ENCODE results near the gene PPP2R5D.

The PPP2R5D gene

DNA sequence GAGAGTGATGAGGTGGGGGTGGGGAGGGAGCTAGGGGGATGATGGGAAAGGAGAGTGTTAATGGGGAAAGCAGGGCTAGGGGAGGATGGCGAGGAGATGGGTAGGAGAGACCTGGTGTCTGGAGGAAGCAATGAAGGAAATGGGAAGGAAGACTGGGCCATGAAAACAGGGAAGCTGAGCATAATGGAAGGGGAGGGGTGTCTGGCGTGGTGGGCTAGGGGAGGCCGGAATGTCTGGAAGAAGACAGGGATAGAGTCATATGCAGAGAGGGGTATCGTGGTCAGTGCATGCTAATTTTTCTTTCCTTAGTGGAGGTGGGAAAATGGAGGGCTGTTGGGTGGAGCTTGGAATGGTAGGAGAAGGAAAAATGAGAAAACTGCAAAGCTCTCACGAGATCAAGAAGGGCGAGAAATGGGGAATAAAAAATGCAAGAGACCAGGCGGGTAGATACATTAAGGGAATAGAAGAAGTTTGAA, 30.1 kb downstream of the PPP2R5D start:
- in situ Hi-C loops (cut with HindIII; ENCODE audit: low sequenced_read_pairs), result no loop called here
- H3K4me3 ChIP-seq (ENCODE audit: low read depth, low read length), result peak overlapping the region; percentile 78
- DNase-seq (ENCODE audit: low read depth), result no peak
- TF ChIP-seq, protein P1, sequence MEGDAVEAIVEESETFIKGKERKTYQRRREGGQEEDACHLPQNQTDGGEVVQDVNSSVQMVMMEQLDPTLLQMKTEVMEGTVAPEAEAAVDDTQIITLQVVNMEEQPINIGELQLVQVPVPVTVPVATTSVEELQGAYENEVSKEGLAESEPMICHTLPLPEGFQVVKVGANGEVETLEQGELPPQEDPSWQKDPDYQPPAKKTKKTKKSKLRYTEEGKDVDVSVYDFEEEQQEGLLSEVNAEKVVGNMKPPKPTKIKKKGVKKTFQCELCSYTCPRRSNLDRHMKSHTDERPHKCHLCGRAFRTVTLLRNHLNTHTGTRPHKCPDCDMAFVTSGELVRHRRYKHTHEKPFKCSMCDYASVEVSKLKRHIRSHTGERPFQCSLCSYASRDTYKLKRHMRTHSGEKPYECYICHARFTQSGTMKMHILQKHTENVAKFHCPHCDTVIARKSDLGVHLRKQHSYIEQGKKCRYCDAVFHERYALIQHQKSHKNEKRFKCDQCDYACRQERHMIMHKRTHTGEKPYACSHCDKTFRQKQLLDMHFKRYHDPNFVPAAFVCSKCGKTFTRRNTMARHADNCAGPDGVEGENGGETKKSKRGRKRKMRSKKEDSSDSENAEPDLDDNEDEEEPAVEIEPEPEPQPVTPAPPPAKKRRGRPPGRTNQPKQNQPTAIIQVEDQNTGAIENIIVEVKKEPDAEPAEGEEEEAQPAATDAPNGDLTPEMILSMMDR (IDR thresholded peaks at IDR 0.05; ENCODE audit: low read depth, low read length, missing control alignments), result no peak

DNA sequence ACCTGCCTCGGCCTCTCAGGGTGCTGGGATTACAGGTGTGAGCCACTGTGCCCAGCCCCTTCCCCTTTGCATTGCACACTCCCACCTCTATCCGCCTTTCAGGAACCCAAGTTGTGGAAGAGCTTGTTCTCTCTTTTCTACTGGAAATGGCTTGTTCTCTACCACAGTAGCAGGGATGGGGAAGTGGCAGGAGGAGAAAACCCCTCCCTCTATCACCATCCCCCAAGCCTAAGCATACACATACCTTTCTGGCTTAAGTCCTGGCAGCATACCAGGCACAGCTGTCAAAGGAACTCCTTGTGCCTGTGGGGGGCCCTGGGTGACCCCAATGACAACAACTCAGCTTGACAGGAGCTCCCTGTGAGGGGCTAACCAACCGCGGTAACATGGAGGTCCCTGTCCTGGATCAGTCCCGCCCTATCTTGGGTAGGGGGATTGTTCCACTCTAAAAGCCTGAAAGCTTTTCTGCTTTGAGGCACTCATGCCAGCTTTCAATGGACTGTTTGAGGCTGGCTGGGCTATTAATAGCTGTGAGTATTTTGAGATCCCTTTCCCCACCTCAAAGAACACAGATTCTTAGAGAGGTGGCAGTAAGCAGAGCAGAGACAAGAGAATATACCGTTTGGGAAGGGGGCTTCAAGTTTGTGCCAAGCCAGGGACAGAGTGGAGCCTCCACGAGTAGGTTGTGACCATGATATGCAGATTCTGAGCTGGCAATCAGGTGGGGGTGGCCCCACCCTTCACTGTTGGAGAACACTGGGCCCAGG, 32.0 kb downstream of the PPP2R5D start:
- TF ChIP-seq, protein P1 (IDR thresholded peaks at IDR 0.05; ENCODE audit: low read depth, low read length, missing control alignments), result no peak
- no peak for DNase-seq (ENCODE audit: low read depth)
- in situ Hi-C loops (cut with HindIII; ENCODE audit: low sequenced_read_pairs), result no loop called here
- no peak overlapping the region for H3K4me3 ChIP-seq (ENCODE audit: low read depth, low read length)

DNA sequence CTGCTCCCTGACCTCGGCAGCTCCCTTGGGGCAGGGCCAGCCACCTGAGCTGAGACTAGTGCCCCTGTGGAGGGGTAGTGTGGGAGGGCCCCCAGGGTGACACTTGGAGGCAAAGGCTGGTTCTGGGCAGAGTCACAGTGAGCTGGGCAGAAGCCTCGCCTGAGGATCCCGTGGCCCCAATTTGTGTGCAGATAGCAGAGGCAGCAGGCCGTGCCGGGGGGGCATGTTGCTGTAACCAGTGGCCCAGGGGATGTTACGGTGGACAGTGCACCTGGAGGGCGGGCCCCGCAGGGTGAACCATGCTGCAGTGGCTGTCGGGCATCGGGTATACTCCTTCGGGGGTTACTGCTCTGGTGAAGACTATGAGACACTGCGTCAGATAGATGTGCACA, 32.6 kb downstream of the PPP2R5D start:
- in situ Hi-C loops (cut with HindIII; ENCODE audit: low sequenced_read_pairs), result no loop called here
- no peak for DNase-seq (ENCODE audit: low read depth)
- no peak overlapping the region for H3K4me3 ChIP-seq (ENCODE audit: low read depth, low read length)
- TF ChIP-seq, protein P1 (IDR thresholded peaks at IDR 0.05; ENCODE audit: low read depth, low read length, missing control alignments), result no peak

DNA sequence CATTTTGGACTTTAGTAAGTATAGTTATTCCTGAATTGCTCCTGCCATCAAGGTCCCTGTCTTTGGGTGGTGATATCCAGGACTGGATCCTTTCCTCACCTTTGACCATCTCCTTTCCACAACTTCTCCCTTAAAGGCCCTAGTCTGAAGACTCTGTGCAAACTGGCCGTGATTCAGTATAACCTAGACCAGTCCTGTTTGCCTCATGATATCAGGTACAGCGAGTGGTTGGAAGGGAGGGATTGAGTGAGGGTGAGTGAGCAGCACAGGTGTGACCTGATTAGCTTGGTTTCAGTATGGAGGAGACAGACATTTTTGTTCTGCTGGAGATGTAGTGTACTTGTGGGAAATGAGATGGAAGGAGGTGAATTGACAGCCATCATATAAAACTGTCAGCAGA, 34.8 kb downstream of the PPP2R5D start:
- DNase-seq (ENCODE audit: low read depth), result no peak
- H3K4me3 ChIP-seq (ENCODE audit: low read depth, low read length), result no peak overlapping the region
- in situ Hi-C loops (cut with HindIII; ENCODE audit: low sequenced_read_pairs), result no loop called here
- TF ChIP-seq, protein P1 (IDR thresholded peaks at IDR 0.05; ENCODE audit: low read depth, low read length, missing control alignments), result no peak

DNA sequence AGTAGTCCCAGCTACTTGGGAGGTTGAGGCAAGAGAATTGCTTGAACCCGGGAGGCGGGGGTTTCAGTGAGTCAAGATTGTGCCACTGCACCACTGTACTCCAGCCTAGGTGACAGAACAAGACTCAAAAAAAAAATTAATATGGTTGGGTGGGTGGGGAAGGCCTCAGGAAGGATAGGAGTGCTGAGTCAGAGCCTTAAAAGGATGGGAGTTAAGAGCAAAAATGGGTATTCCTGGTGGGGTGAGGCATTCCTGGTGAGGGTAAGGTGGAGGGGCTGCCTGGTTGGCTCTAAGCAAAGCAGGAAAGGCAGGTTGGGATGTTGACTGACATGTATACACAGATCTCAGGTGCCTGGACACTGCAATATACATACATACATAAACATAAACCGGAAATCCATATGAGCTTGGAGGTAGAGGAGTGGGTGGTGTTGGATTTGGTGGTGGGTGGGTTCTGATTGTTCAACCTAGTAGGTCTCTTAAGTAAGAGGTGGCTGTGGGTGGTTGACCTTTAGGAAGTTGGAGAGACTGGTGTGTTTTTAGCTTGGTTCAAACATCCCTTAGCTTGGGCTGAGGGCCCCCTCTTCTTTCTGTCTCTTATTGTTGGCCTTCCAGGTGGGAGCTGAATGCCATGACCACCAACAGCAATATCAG, 35.8 kb downstream of the PPP2R5D start:
- in situ Hi-C loops (cut with HindIII; ENCODE audit: low sequenced_read_pairs), result no loop called here
- TF ChIP-seq, protein P1 (IDR thresholded peaks at IDR 0.05; ENCODE audit: low read depth, low read length, missing control alignments), result no peak
- no peak for DNase-seq (ENCODE audit: low read depth)
- no peak overlapping the region for H3K4me3 ChIP-seq (ENCODE audit: low read depth, low read length)

DNA sequence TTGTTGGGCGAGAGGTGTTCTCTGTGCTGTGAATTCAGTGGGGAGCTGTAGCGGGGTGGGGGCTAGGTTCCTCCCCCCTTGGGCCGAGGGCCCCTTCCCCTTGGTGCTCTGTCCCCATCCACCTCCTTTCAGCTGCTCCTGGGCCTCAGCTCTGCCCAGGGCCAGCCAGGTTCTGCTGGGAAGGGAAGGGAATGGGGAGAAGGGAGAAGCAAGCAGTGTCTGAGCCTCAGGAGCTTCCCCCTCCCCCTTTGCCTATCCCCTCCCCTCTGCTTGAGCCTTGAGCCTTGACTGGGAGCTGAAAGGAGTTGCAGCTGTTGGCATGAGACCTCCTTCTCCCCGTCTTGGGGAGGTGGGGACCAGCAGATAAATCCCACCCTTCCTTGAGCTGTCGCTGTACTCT, 36.5 kb downstream of the PPP2R5D start:
- TF ChIP-seq, protein P1 (IDR thresholded peaks at IDR 0.05; ENCODE audit: low read depth, low read length, missing control alignments), result no peak
- in situ Hi-C loops (cut with HindIII; ENCODE audit: low sequenced_read_pairs), result no loop called here
- H3K4me3 ChIP-seq (ENCODE audit: low read depth, low read length), result peak overlapping the region; percentile 81
- DNase-seq (ENCODE audit: low read depth), result no peak
